Fibroblast of skin of back (primary cell): ENCODE results near the gene NT5DC3.

Experiments
- DNase-seq: peaks from one replicate; pipeline ENCODE4 v3.0.0-alpha.2; 2013

NT5DC3 gene

GRCh38 chr12:103743788-103744187, 97.2 kb downstream of the NT5DC3 start:
- DNase-seq, result no peak

GRCh38 chr12:103742349-103742932, 98.6 kb downstream of the NT5DC3 start:
- no peak for DNase-seq

- no peak for DNase-seq
Measured at GRCh38 chr12:103737881-103738280, 103.2 kb downstream of the NT5DC3 start.

- no peak for DNase-seq
Measured at GRCh38 chr12:103736572-103736971, 104.5 kb downstream of the NT5DC3 start.

GRCh38 chr12:103735291-103735690, 105.7 kb downstream of the NT5DC3 start:
- DNase-seq, result no peak

GRCh38 chr12:103734863-103735262, 106.2 kb downstream of the NT5DC3 start:
- DNase-seq, result no peak

GRCh38 chr12:103731539-103731938, 109.5 kb downstream of the NT5DC3 start:
- DNase-seq, result no peak

GRCh38 chr12:103729499-103729898, 111.5 kb downstream of the NT5DC3 start:
- no peak for DNase-seq

- DNase-seq, result peak; percentile 14
Measured at GRCh38 chr12:103728323-103728722, 112.7 kb downstream of the NT5DC3 start.

- DNase-seq, result no peak
Measured at GRCh38 chr12:103727638-103728037, 113.4 kb downstream of the NT5DC3 start.

- DNase-seq, result no peak
Measured at GRCh38 chr12:103725398-103725797, 115.6 kb downstream of the NT5DC3 start.
